Trophoblast cell (in vitro differentiated cells and primary cell): ENCODE data around the gene GOLGA8F. TPM values are rescaled to one million over a fixed set of nuclear protein-coding genes. Genes with fewer than 3 reads are reported as not detected.
"Not testable (repeated sequence)": the region's sequence is repeated elsewhere in the genome, so short reads cannot be mapped to it uniquely, and the experiment has no call there.

Experiments
- DNase-seq, 2 donors: peaks; one replicate each; pipeline ENCODE4 v3.0.0-alpha.2; 2016
- H2AFZ ChIP-seq: 2 replicates; pipeline ENCODE4 v1.6.1; 2013; ENCODE audit warnings: low read length, moderate library complexity, mild to moderate bottlenecking; ENCODE audit not compliant: insufficient read depth, poor library complexity
- H2AK5ac ChIP-seq: 2 replicates; pipeline ENCODE4 v1.6.1; 2013; ENCODE audit warnings: mild to moderate bottlenecking, low read length
- H2BK120ac ChIP-seq: 2 replicates; pipeline ENCODE4 v1.6.1; 2013; ENCODE audit warnings: low read length, mild to moderate bottlenecking, moderate library complexity; ENCODE audit not compliant: insufficient read depth, poor library complexity
- H2BK12ac ChIP-seq: 2 replicates; pipeline ENCODE4 v1.6.1; 2013; ENCODE audit warnings: mild to moderate bottlenecking, low read length, moderate library complexity
- H2BK5ac ChIP-seq: 2 replicates; pipeline ENCODE4 v1.6.1; 2013; ENCODE audit warnings: low read length, low read depth, moderate library complexity, mild to moderate bottlenecking; ENCODE audit not compliant: poor library complexity
- H3K14ac ChIP-seq: 2 replicates; pipeline ENCODE4 v1.6.1; 2013; ENCODE audit warnings: mild to moderate bottlenecking, low read length
- H3K18ac ChIP-seq: 2 replicates; pipeline ENCODE4 v1.6.1; 2013; ENCODE audit warnings: mild to moderate bottlenecking, low read length
- H3K23ac ChIP-seq: 2 replicates; pipeline ENCODE4 v1.6.1; 2013; ENCODE audit warnings: low read length
- H3K27ac ChIP-seq: 2 replicates; pipeline ENCODE4 v1.5.1; 2013; ENCODE audit warnings: low read depth, mild to moderate bottlenecking, inconsistent platforms, low read length, moderate library complexity
- H3K27me3 ChIP-seq: 2 replicates; pipeline ENCODE4 v1.6.1; 2013; ENCODE audit warnings: inconsistent platforms, mild to moderate bottlenecking, low read length, moderate library complexity; ENCODE audit not compliant: insufficient read depth
- H3K36me3 ChIP-seq, 2 experiments: 1 replicate in 1 of 2; 2 replicates in 1 of 2; pipeline ENCODE4 v1.6.1; 2013; ENCODE audit warnings: low read length in 2 of 2, mild to moderate bottlenecking in 2 of 2, moderate library complexity in 1 of 2; ENCODE audit not compliant: insufficient read depth in 2 of 2, control insufficient read depth in 1 of 2
- H3K4ac ChIP-seq: 2 replicates; pipeline ENCODE4 v1.6.1; 2013; ENCODE audit warnings: low read depth, mild to moderate bottlenecking, low read length, moderate library complexity
- H3K4me1 ChIP-seq, 2 experiments: 1 replicate in 1 of 2; 2 replicates in 1 of 2; pipeline ENCODE4 v1.6.1; 2013; ENCODE audit warnings: low read length in 2 of 2, mild to moderate bottlenecking in 2 of 2, moderate library complexity in 1 of 2; ENCODE audit not compliant: insufficient read depth in 2 of 2, control insufficient read depth in 1 of 2
- H3K4me2 ChIP-seq: 2 replicates; pipeline ENCODE4 v1.6.1; 2013; ENCODE audit warnings: inconsistent platforms, mild to moderate bottlenecking, low read length, moderate library complexity
- H3K4me3 ChIP-seq: 2 replicates; pipeline ENCODE4 v1.5.1; 2013; ENCODE audit warnings: mild to moderate bottlenecking, low read depth, low read length, inconsistent platforms
- H3K79me1 ChIP-seq: one replicate; pipeline ENCODE4 v1.6.1; 2013; ENCODE audit warnings: low read length
- H3K79me2 ChIP-seq: 2 replicates; pipeline ENCODE4 v1.6.1; 2013; ENCODE audit warnings: low read length, mild to moderate bottlenecking; ENCODE audit not compliant: control insufficient read depth, insufficient read depth, poor library complexity
- H3K9ac ChIP-seq: 2 replicates; pipeline ENCODE4 v1.6.1; 2013; ENCODE audit warnings: mild to moderate bottlenecking, low read length
- H3K9me3 ChIP-seq: 2 replicates; pipeline ENCODE4 v1.6.1; 2013; ENCODE audit warnings: low read depth, mild to moderate bottlenecking, control low read depth, inconsistent platforms, low read length; ENCODE audit not compliant: insufficient read depth
- H4K12ac ChIP-seq: 2 replicates; pipeline ENCODE4 v1.6.1; 2013; ENCODE audit warnings: low read depth, mild to moderate bottlenecking, low read length, moderate library complexity
- H4K8ac ChIP-seq: 2 replicates; pipeline ENCODE4 v1.6.1; 2013; ENCODE audit warnings: low read depth, mild to moderate bottlenecking, low read length, moderate library complexity
- H4K91ac ChIP-seq: one replicate; pipeline ENCODE4 v1.6.1; 2013; ENCODE audit warnings: low read depth, mild to moderate bottlenecking, low read length, moderate library complexity
- WGBS: extraction: QIAGEN DNeasy Blood & Tissue Kit; methylation state at CpG from one replicate; pipeline ENCODE4 v1.1.7; 2013; ENCODE audit warnings: missing lambda C conversion rate; ENCODE audit not compliant: insufficient read length, insufficient coverage; ENCODE audit errors: extremely low coverage; 5-methylcytosine and 5-hydroxymethylcytosine counted together
- polyA plus RNA-seq: library from polyadenylated mRNA; stranded (reverse); fragments of 200-250 nt; gene quantifications from 2 replicates; pipeline ENCODE4 v1.2.3, GENCODE V29; 2013

GOLGA8F gene, protein sequence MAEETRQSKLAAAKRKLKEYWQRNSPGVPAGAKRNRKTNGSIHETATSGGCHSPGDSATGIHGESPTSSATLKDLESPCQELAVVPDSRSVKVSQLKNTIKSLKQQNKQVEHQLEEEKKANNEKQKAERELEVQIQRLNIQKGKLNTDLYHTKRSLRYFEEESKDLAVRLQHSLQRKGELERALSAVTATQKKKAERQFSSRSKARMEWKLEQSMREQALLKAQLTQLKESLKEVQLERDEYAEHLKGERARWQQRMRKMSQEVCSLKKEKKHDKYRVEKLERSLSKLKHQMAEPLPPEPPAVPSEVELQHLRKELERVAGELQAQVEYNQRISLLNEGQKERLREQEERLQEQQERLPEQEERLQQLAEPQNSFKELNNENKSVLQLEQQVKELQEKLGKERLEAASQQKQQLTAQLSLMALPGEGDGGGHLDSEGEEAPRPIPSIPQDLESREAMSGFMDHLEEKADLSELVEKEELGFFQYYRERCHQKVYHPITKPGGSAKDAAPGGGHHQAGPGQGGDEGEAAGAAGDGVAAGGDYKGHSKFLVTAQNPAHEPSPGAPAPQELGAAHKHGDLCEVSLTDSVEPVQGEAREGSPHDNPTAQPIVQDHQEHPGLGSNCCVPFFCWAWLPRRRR
- not detected in 2 replicates for polyA plus RNA-seq

DNA sequence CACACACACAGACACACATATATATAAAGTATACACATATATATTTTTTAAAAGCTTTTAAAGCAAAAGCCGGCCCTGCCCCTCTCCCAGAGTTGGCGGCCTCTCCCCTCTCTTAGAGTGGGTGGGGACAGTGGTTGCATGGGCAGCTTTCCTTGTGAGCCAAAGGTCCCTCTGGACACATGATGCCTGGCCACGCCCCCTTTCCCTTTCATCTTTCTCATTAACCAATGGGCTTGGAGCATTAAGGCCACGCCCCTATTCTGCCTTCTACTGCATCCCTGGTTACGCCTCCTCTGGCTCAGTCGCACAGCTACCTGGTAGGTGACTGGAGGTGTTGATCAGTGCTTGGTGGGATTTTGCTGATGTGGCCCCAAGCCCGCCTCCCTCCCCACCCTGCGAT lies at the start of gene GOLGA8F:
Gene GOLGA8F, plus strand, starts transcription at position 301 of the 400 bp plus-strand sequence. Its CDS starts 98 bp downstream, at position 399.
- H4K12ac ChIP-seq, H3K79me2 ChIP-seq, H4K8ac ChIP-seq, DNase-seq, H4K91ac ChIP-seq, H2BK120ac ChIP-seq, H3K4ac ChIP-seq, H2AFZ ChIP-seq, H3K36me3 ChIP-seq, H3K27me3 ChIP-seq, H3K18ac ChIP-seq, H3K79me1 ChIP-seq, H3K9me3 ChIP-seq, H3K9ac ChIP-seq, H3K14ac ChIP-seq, H3K4me3 ChIP-seq, H3K4me1 ChIP-seq, H3K4me2 ChIP-seq, H2AK5ac ChIP-seq, H3K27ac ChIP-seq, H3K23ac ChIP-seq, H2BK5ac ChIP-seq, H2BK12ac ChIP-seq: not testable (repeated sequence)
- no CpG with 5 or more reads among the region's 8 CpGs for WGBS

DNA sequence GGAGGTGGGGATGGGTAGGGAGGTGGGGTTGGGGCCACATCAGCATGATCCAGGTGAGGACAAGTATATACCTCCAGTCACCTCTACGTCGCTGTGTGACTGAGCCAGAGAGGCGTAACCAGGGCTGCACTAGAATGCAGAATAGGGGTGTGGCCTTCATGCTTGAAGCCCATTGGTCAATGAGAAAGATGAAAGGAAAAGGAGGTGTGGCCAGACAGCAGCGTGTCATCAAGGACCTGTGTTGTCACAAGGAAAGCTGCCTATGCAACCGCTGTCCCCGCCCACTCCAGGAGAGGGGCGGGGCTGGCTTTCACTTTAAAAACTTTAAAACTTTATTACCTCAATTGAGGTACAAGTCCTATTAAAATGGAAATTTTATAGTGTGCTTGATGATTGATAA lies 20.5 kb upstream of the GOLGA8F start, which contains the start of gene GOLGA6L24:
Gene GOLGA6L24, minus strand, starts transcription at position 101 of the 400 bp plus-strand sequence. Its CDS starts 61 bp downstream, at position 40.
- H3K4me2 ChIP-seq, H3K4ac ChIP-seq, H3K9ac ChIP-seq, H3K9me3 ChIP-seq, H2BK12ac ChIP-seq, H3K79me2 ChIP-seq, H2BK120ac ChIP-seq, H3K23ac ChIP-seq, H2AFZ ChIP-seq, H3K27ac ChIP-seq, H3K27me3 ChIP-seq, H3K4me1 ChIP-seq, DNase-seq, H3K79me1 ChIP-seq, H3K14ac ChIP-seq, H4K8ac ChIP-seq, H2BK5ac ChIP-seq, H3K18ac ChIP-seq, H2AK5ac ChIP-seq, H3K4me3 ChIP-seq, H4K12ac ChIP-seq, H4K91ac ChIP-seq, H3K36me3 ChIP-seq: not testable (repeated sequence)
- WGBS = no CpG with 5 or more reads among the region's 7 CpGs

DNA sequence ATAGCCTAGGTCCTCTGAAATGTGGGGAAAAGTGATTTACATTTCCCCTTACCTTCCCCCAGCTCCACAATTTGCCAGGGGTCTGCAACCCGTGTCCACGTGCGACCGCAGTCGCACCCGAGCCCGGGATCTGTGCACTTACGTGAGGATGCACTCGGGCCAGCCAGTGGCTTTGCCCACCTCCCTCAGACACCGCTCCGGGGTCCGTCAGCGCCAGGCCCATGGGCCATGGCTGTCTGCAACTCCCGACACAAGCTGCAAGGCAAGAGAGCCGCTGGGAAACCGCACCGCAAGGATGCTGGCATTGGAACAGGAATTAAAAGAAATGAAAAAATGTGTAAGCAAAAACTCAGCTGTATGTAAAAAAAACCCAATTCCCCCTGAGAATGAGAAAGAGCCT lies 13.0 kb upstream of the GOLGA8F start:
- not testable (repeated sequence) for H3K79me2 ChIP-seq, H3K36me3 ChIP-seq, H4K91ac ChIP-seq, H3K4me1 ChIP-seq, H3K23ac ChIP-seq, H2BK5ac ChIP-seq, DNase-seq, H3K4me2 ChIP-seq, H3K79me1 ChIP-seq, H3K14ac ChIP-seq, H3K4me3 ChIP-seq, H3K4ac ChIP-seq, H2BK120ac ChIP-seq, H4K8ac ChIP-seq, H2BK12ac ChIP-seq, H2AFZ ChIP-seq, H3K18ac ChIP-seq, H3K27ac ChIP-seq, H2AK5ac ChIP-seq, H3K9me3 ChIP-seq, H3K9ac ChIP-seq, H3K27me3 ChIP-seq, H4K12ac ChIP-seq
- WGBS = no CpG with 5 or more reads among the region's 17 CpGs

DNA sequence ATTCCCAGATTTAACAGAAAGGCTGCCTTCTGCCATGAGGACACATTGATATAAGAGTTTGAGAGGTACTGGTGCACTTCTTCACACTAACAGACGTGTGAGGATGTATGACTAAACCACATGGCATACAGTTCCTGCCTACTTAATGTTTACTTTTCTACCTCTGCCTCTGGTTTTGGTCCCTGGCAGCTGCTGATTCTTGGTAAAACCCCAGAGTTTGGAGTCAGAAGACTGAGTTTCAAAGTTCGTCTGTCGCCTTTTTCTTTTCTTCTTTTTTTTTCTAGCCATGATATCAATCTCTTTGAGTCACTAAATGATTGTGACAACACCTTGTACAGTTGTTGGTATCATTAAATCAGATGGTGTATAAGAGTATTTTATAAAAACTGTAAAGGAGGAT lies 1.6 kb downstream of the GOLGA8F start:
- H3K27me3 ChIP-seq, H4K91ac ChIP-seq, H4K12ac ChIP-seq, DNase-seq, H3K4ac ChIP-seq, H3K27ac ChIP-seq, H3K9ac ChIP-seq, H2AK5ac ChIP-seq, H3K9me3 ChIP-seq, H3K18ac ChIP-seq, H3K36me3 ChIP-seq, H4K8ac ChIP-seq, H3K14ac ChIP-seq, H2BK12ac ChIP-seq, H2BK120ac ChIP-seq, H2AFZ ChIP-seq, H3K4me3 ChIP-seq, H3K79me2 ChIP-seq, H3K4me1 ChIP-seq, H2BK5ac ChIP-seq, H3K79me1 ChIP-seq, H3K4me2 ChIP-seq, H3K23ac ChIP-seq: not testable (repeated sequence)
- WGBS = no CpG with 5 or more reads among the region's 3 CpGs
